Cardiac muscle cell (in vitro differentiated cells and primary cell): Measurements from ENCODE around the gene NUP107. TPM values are rescaled to one million over a fixed set of nuclear protein-coding genes. Genes with fewer than 3 reads are reported as not detected.
"Not testable (repeated sequence)": the region's sequence is repeated elsewhere in the genome, so short reads cannot be mapped to it uniquely, and the experiment has no call there.

Experiments used
- DNase-seq, 2 donors: peaks; one replicate each; pipeline versions ENCODE4 v3.0.0 to v3.0.0-alpha.2; 2010 to 2017; ENCODE audit warnings: low read depth in 1 of 2, low spot score in 1 of 2
- H3K27ac ChIP-seq: fragments of 200-600 bp; sonication (generic); 2 replicates; pipeline ENCODE4 v1.5.1; 2016
- H3K27me3 ChIP-seq: fragments of 200-600 bp; sonication (generic); 2 replicates; pipeline ENCODE4 v1.6.0; 2016; ENCODE audit warnings: control low read depth
- H3K36me3 ChIP-seq: fragments of 200-600 bp; sonication (generic); 2 replicates; pipeline ENCODE4 v1.5.1; 2016; ENCODE audit warnings: control low read depth
- H3K4me1 ChIP-seq: fragments of 200-600 bp; sonication (generic); 2 replicates; pipeline ENCODE4 v1.8.1; 2017; ENCODE audit warnings: low read depth, mild to moderate bottlenecking, mixed run types
- H3K4me3 ChIP-seq: fragments of 200-600 bp; sonication (generic); 2 replicates; pipeline ENCODE4 v1.5.1; 2016; ENCODE audit warnings: mild to moderate bottlenecking
- H3K9me3 ChIP-seq: fragments of 200-600 bp; sonication (generic); 2 replicates; pipeline ENCODE4 v1.5.1; 2017; ENCODE audit warnings: low read depth, mild to moderate bottlenecking, control low read depth
- polyA plus RNA-seq: library from polyadenylated mRNA; unstranded; fragments of >200 nt; fragmentation: Nextera tagmentation; extraction: Ambion mirVana; gene quantifications from 2 replicates; pipeline ENCODE4 v1.2.1, GENCODE V29; 2016
- total RNA-seq: library from RNA; depleted of rRNA; stranded (reverse); fragments of >200 nt; gene quantifications from 2 replicates; pipeline ENCODE4 v1.2.3, GENCODE V29; 2016
- TF ChIP-seq, protein P1 (sequence below): IDR thresholded peaks from 2 replicates; pipeline ENCODE4 v1.5.1; 2012; ENCODE audit warnings: low read depth, mild to moderate bottlenecking, low read length

Gene NUP107
- total and polyA plus RNA-seq, 2 experiments from 2014 or later = 33.4 to 53.9 TPM

DNA sequence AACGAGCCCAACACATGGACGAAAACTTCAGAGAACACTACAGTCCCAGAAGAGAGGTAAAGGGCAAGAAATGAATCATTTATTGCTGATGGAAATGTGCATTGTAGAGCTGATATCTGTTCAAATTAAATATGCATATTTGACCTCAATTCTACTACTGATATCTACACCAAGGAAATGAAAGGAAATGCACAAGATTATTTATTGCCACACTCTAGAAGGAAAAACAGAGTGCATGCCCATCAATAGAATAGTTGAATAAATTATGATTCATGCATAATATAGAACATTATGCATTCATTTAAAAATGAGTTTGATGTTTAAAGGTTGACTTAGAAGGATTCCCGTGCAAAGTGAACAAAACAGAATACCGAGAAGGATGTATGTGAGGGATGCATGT is 15.6 kb upstream of the NUP107 start:
- H3K9me3 ChIP-seq = no peaks in the 10 kb centered on the region

DNA sequence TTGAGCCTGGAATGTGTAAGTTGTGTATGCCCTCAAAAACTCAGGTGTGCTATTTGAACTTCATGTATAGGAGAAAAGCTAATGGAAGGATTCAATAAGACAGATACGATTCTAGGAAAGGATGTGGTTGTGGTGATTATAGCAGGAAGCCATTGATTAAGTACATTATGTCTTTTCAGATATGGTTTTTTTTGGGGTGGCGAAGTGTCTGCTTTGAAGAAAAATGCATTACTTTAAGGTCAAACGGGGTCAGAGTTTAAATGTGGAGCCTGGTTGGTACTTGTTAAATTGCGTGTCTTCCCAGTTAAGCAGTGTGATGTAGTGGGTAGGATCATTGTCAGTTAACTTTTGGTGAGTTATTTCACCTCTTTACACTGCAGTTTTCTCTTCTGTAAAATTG is 13.0 kb upstream of the NUP107 start:
- Histone ChIP-seq H3K4me1 (no peaks in the 10 kb centered on the region), H3K36me3 (no peaks in the 10 kb centered on the region), H3K27ac (no peak overlapping the region), H3K27me3 (no peaks in the 10 kb centered on the region), H3K4me3 (no peak overlapping the region), H3K9me3 (no peaks in the 10 kb centered on the region)
- TF ChIP-seq, protein P1, sequence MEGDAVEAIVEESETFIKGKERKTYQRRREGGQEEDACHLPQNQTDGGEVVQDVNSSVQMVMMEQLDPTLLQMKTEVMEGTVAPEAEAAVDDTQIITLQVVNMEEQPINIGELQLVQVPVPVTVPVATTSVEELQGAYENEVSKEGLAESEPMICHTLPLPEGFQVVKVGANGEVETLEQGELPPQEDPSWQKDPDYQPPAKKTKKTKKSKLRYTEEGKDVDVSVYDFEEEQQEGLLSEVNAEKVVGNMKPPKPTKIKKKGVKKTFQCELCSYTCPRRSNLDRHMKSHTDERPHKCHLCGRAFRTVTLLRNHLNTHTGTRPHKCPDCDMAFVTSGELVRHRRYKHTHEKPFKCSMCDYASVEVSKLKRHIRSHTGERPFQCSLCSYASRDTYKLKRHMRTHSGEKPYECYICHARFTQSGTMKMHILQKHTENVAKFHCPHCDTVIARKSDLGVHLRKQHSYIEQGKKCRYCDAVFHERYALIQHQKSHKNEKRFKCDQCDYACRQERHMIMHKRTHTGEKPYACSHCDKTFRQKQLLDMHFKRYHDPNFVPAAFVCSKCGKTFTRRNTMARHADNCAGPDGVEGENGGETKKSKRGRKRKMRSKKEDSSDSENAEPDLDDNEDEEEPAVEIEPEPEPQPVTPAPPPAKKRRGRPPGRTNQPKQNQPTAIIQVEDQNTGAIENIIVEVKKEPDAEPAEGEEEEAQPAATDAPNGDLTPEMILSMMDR = no peak
- DNase-seq = no peak

More for the DNA sequence above, 15.6 kb upstream of the NUP107 start:
- DNase-seq = no peak
- H3K4me3 ChIP-seq = no peak overlapping the region
- no peaks in the 10 kb centered on the region for H3K36me3 ChIP-seq
- H3K27me3 ChIP-seq = no peaks in the 10 kb centered on the region
- H3K4me1 ChIP-seq = no peaks in the 10 kb centered on the region
- H3K27ac ChIP-seq = no peak overlapping the region
- TF ChIP-seq, protein P1 = no peak

DNA sequence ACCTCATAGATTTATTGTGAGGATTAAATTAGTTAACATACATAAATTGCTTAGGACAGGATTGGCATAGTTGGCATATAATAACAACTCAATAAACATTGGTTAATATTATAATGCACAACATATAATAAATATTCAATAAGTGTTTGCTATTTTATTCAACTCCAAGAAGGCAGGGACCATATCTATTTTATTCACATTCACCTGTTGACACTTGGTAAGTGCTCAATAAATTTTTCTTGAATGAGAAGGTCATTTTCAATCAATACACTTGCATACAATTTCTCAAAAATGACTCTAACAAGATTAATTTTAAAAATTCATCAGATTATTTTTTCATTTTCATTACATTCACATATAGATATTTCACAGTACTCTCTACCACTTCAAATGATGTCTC is 12.4 kb upstream of the NUP107 start:
- Histone ChIP-seq H3K4me1 (no peaks in the 10 kb centered on the region), H3K36me3 (no peaks in the 10 kb centered on the region)

DNA sequence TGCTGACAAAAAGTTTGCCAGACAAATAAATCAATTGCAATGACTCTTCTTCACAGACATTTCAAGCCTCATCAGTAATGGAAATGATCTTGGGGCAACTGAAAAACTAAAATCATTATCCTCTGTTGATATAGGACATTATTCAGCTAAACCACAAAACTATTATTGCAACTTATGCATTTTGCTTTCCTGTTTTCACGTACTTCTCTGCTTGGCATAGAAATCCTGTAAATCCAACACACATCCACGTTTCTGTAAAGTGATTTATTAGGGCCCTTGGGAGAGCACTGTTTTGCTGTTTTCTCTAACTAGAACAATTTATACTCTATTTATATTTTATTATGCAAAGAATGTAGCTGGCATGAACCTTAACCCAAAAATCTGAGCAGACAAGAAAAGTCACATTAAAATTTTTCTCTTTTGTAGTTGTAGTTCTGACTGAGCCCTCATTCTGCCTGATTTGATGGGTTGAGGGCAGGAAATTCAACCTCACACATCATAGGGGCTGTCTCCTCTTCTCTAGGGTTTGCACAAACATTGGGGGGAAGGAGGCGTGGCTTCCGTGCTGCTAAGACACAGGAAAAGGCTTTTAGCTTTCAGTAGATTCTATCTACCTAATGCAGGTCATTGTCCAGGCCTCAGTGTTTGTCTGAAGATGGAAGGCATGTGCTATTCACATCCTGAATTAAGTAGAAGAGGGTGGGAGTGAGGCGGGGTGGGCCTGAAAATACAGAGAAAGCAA is 11.5 kb upstream of the NUP107 start:
- Histone ChIP-seq H3K4me3 (no peak overlapping the region), H3K4me1 (no peaks in the 10 kb centered on the region), H3K27me3 (no peaks in the 10 kb centered on the region), H3K36me3 (no peaks in the 10 kb centered on the region), H3K9me3 (no peaks in the 10 kb centered on the region), H3K27ac (no peak overlapping the region)
- no peak for DNase-seq
- TF ChIP-seq, protein P1 = no peak

More for the DNA sequence above, 12.4 kb upstream of the NUP107 start:
- H3K27ac ChIP-seq = no peak overlapping the region
- no peaks in the 10 kb centered on the region for H3K9me3 ChIP-seq
- TF ChIP-seq, protein P1 = no peak
- no peak overlapping the region for H3K4me3 ChIP-seq
- no peak for DNase-seq
- H3K27me3 ChIP-seq = no peaks in the 10 kb centered on the region

DNA sequence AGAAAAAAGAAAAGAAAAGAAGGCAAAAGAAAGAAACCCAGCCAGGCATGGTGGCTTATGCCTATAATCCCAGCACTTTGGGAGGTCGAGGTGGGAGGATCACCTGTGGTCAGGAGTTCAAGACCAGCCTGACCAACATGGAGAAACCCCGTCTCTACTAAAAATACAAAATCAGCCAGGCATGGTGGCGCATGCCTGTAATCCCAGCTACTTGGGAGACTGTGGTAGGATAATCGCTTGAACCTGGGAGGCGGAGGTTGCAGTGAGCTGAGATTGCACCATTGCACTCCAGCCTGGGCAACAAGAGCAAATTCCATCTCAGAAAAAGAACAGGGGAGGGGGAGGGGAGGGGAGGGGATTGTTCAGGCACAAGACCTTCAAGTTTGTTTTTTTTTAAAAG is 9.9 kb upstream of the NUP107 start:
- not testable (repeated sequence) for H3K9me3 ChIP-seq

DNA sequence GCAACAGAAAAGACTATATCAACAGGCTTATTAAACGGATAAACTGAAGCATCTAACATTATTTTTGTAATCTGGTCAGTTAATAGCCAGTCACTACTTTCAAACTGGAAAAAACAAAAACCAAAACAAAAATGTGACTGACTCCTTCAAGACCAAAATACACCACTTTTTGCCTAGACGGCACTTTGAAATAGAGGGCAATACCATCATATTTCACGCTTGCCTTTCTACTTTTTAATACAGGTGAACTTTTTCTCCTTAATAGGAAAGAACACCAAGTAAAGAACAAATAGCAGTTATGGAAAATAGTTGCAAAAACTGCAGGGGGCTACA is 550 bp upstream of the NUP107 start:
- TF ChIP-seq, protein P1 = no peak
- no peaks in the 10 kb centered on the region for H3K9me3 ChIP-seq
- peaks cover 8% of the 10 kb centered on the region for H3K36me3 ChIP-seq
- H3K27me3 ChIP-seq = no peaks in the 10 kb centered on the region
- H3K27ac ChIP-seq = peak overlapping the region; percentile 87
- no peak for DNase-seq
- H3K4me1 ChIP-seq = peaks cover 8% of the 10 kb centered on the region
- peak overlapping the region; percentile 54 for H3K4me3 ChIP-seq

More for the DNA sequence above, 9.9 kb upstream of the NUP107 start:
- not testable (repeated sequence) for H3K4me3 ChIP-seq, H3K36me3 ChIP-seq, H3K27ac ChIP-seq, H3K27me3 ChIP-seq, H3K4me1 ChIP-seq, DNase-seq
